GM19463 (cell line): Measurements from ENCODE around the gene DDX23.
A peak's percentile ranks its signal among the peaks of the same experiment; 100 is the strongest.

ENCODE experiments used
- ATAC-seq: cut with Tn5 transposase; IDR thresholded peaks from one replicate; pipeline ENCODE4 v1.9.1; 2021; ENCODE audit warnings: mild to moderate bottlenecking, moderate library complexity; ENCODE audit not compliant: unreplicated experiment

The DDX23 gene

GRCh38 chr12:48824905-48825304 lies 27.1 kb downstream of the DDX23 start:
- ATAC-seq, result no peak

GRCh38 chr12:48824112-48824511 lies 27.9 kb downstream of the DDX23 start:
- no peak for ATAC-seq

GRCh38 chr12:48823281-48823680 lies 28.7 kb downstream of the DDX23 start:
- no peak for ATAC-seq

- ATAC-seq, result no peak
Observed at GRCh38 chr12:48822711-48823110, 29.3 kb downstream of the DDX23 start.

GRCh38 chr12:48822139-48822538 lies 29.8 kb downstream of the DDX23 start:
- ATAC-seq, result no peak

- ATAC-seq, result no peak
Observed at GRCh38 chr12:48819986-48820725, 31.8 kb downstream of the DDX23 start.

GRCh38 chr12:48818831-48819590 lies 33.0 kb downstream of the DDX23 start:
- no peak for ATAC-seq

- no peak for ATAC-seq
Observed at GRCh38 chr12:48817873-48818830, 33.8 kb downstream of the DDX23 start, which contains the start of gene CACNB3. CACNB3 (plus strand) TSS chr12:48818496; CDS start chr12:48818930, 434 bp downstream.

- no peak for ATAC-seq
Observed at GRCh38 chr12:48816143-48816854, 35.7 kb downstream of the DDX23 start.

- peak; percentile 27 for ATAC-seq
Observed at GRCh38 chr12:48815126-48816110, 36.5 kb downstream of the DDX23 start.

- ATAC-seq, result peak; percentile 84
Observed at GRCh38 chr12:48814262-48815125, 37.5 kb downstream of the DDX23 start.

GRCh38 chr12:48813465-48814261 lies 38.3 kb downstream of the DDX23 start:
- ATAC-seq, result no peak

- no peak for ATAC-seq
Observed at GRCh38 chr12:48812389-48812788, 39.6 kb downstream of the DDX23 start.

GRCh38 chr12:48811437-48812090 lies 40.4 kb downstream of the DDX23 start:
- no peak for ATAC-seq

- ATAC-seq, result no peak
Observed at GRCh38 chr12:48810903-48811431, 41.0 kb downstream of the DDX23 start.

- ATAC-seq, result no peak
Observed at GRCh38 chr12:48807981-48808380, 44.0 kb downstream of the DDX23 start.

- ATAC-seq, result no peak
Observed at GRCh38 chr12:48803675-48804074, 48.3 kb downstream of the DDX23 start.
